Left lung (tissue), 10 donors: ENCODE results near the gene B3GAT1. TPM values are rescaled to one million over a fixed set of nuclear protein-coding genes. Genes with fewer than 3 reads are reported as not detected.
A peak's percentile ranks its signal among the peaks of the same experiment; 100 is the strongest.

ENCODE experiments used
- ATAC-seq: fragments of 200-7000 bp; cut with Tn5 transposase; one replicate; pipeline ENCODE4 v1.9.1; 2020; ENCODE audit warnings: moderate library complexity
- DNase-seq, 4 donors: peaks; one replicate each; pipeline ENCODE4 v3.0.0-alpha.2; 2013 to 2020
- H3K27ac ChIP-seq, 2 donors: fragments of 200-600 bp; sonication (generic) in 1 of 2; one replicate each; pipeline versions ENCODE4 v1.5.0 to v1.8.0; 2020 to 2021
- H3K27me3 ChIP-seq, 2 donors: fragments of 200-600 bp; sonication (generic) in 1 of 2; one replicate each; pipeline versions ENCODE4 v1.5.0 to v1.8.0; 2020 to 2021
- H3K36me3 ChIP-seq, 2 donors: fragments of 200-600 bp; sonication (generic) in 1 of 2; one replicate each; pipeline versions ENCODE4 v1.5.0 to v1.8.0; 2020 to 2021
- H3K4me1 ChIP-seq, 2 donors: fragments of 200-600 bp; one replicate each; pipeline ENCODE4 v1.8.0; 2021
- H3K4me3 ChIP-seq, 2 donors: fragments of 200-600 bp; sonication (generic) in 1 of 2; one replicate each; pipeline versions ENCODE4 v1.5.0 to v1.8.0; 2020 to 2021; ENCODE audit warnings: mild to moderate bottlenecking in 1 of 2
- H3K9me3 ChIP-seq, 2 donors: fragments of 200-600 bp; sonication (generic) in 1 of 2; one replicate each; pipeline versions ENCODE4 v1.5.0 to v1.8.0; 2020 to 2021
- intact Hi-C, 2 donors: fragments of 100-400 bp; cut with DNase I; formaldehyde crosslinking; loops; one replicate each; pipeline versions ENCODE4 v1.11.2 to v1.14.2; 2022
- polyA plus RNA-seq, 6 donors: library from polyadenylated mRNA; unstranded; fragments of 120-200 nt; gene quantifications; one replicate each; pipeline ENCODE4 v1.2.1, GENCODE V29; 2013; ENCODE audit not compliant: insufficient read length in 6 of 6
- total RNA-seq, 2 donors: library from RNA; stranded (reverse); fragmentation: NEBNext Ultra II Directional; extraction: Animal tissue kit (Norgen Biotek cat#: 25700); gene quantifications; one replicate each; pipeline ENCODE4 v1.2.1, GENCODE V29; 2021
- TF ChIP-seq, protein P1 (sequence below), 2 donors: fragments of 200-600 bp; sonication (generic) in 1 of 2; IDR thresholded peaks; one replicate each; pipeline versions ENCODE4 v1.5.0 to v1.8.0; 2021; ENCODE audit warnings: antibody characterized with exemption in 2 of 2
- donor health status: DM: no; HTN: yes; CAD: no.
- donor health status: DM: no; HTN: no; CAD: no.

The B3GAT1 gene
- total and polyA plus RNA-seq, 8 donors = 0.30 to 0.99 (median 0.48) TPM

- H3K9me3 ChIP-seq = no peaks in the 10 kb centered on the region
- H3K27me3 ChIP-seq = peaks cover 0 to 15% of the 10 kb centered on the region in 2 donors
- TF ChIP-seq, protein P1, sequence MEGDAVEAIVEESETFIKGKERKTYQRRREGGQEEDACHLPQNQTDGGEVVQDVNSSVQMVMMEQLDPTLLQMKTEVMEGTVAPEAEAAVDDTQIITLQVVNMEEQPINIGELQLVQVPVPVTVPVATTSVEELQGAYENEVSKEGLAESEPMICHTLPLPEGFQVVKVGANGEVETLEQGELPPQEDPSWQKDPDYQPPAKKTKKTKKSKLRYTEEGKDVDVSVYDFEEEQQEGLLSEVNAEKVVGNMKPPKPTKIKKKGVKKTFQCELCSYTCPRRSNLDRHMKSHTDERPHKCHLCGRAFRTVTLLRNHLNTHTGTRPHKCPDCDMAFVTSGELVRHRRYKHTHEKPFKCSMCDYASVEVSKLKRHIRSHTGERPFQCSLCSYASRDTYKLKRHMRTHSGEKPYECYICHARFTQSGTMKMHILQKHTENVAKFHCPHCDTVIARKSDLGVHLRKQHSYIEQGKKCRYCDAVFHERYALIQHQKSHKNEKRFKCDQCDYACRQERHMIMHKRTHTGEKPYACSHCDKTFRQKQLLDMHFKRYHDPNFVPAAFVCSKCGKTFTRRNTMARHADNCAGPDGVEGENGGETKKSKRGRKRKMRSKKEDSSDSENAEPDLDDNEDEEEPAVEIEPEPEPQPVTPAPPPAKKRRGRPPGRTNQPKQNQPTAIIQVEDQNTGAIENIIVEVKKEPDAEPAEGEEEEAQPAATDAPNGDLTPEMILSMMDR (IDR thresholded peaks at IDR 0.05) = no peak
- intact Hi-C loops = no loop called here
- no peak overlapping the region for H3K4me3 ChIP-seq
- no peaks in the 10 kb centered on the region for H3K4me1 ChIP-seq
- H3K36me3 ChIP-seq = no peaks in the 10 kb centered on the region
- no peak overlapping the region for H3K27ac ChIP-seq
- DNase-seq (no peak), ATAC-seq (no peak)
Measured at GRCh38 chr11:134425816-134426536, 13.9 kb upstream of the B3GAT1 start.

GRCh38 chr11:134425413-134425812 is 13.4 kb upstream of the B3GAT1 start:
- H3K9me3 ChIP-seq = no peaks in the 10 kb centered on the region
- no peaks in the 10 kb centered on the region for H3K4me1 ChIP-seq
- no peak for ATAC-seq
- H3K27me3 ChIP-seq = peaks cover 0 to 14% of the 10 kb centered on the region in 2 donors
- no peaks in the 10 kb centered on the region for H3K36me3 ChIP-seq
- intact Hi-C loops = no loop called here
- no peak for DNase-seq
- TF ChIP-seq, protein P1 (IDR thresholded peaks at IDR 0.05) = no peak
- H3K4me3 ChIP-seq = no peak overlapping the region
- H3K27ac ChIP-seq = no peak overlapping the region

GRCh38 chr11:134423106-134423505 is 11.1 kb upstream of the B3GAT1 start:
- Histone ChIP-seq H3K4me1 (no peaks in the 10 kb centered on the region), H3K27ac (no peak overlapping the region), H3K9me3 (no peaks in the 10 kb centered on the region), H3K27me3 (peaks cover 0 to 4% of the 10 kb centered on the region in 2 donors), H3K36me3 (no peaks in the 10 kb centered on the region), H3K4me3 (no peak overlapping the region)
- no peak for ATAC-seq
- TF ChIP-seq, protein P1 (IDR thresholded peaks at IDR 0.05) = no peak
- DNase-seq = no peak
- intact Hi-C loops = no loop called here

GRCh38 chr11:134417871-134418840 is 6.1 kb upstream of the B3GAT1 start:
- no peak overlapping the region for H3K4me3 ChIP-seq
- no peaks in the 10 kb centered on the region for H3K4me1 ChIP-seq
- H3K27me3 ChIP-seq = peaks cover 2 to 52% of the 10 kb centered on the region in 2 donors
- intact Hi-C loops = no loop called here
- H3K9me3 ChIP-seq = no peaks in the 10 kb centered on the region
- H3K36me3 ChIP-seq = no peaks in the 10 kb centered on the region
- no peak overlapping the region for H3K27ac ChIP-seq
- no peak for ATAC-seq
- DNase-seq = peak in 2 of 4 donors; percentile 42 to 67
- TF ChIP-seq, protein P1 (IDR thresholded peaks at IDR 0.05) = no peak

- ATAC-seq (no peak), DNase-seq (no peak)
- TF ChIP-seq, protein P1 (IDR thresholded peaks at IDR 0.05) = no peak
- Histone ChIP-seq H3K27ac (no peak overlapping the region), H3K4me1 (no peaks in the 10 kb centered on the region), H3K9me3 (no peaks in the 10 kb centered on the region), H3K4me3 (no peak overlapping the region), H3K36me3 (no peaks in the 10 kb centered on the region), H3K27me3 (peaks cover 12 to 63% of the 10 kb centered on the region in 2 donors)
- intact Hi-C loops = no loop called here
Measured at GRCh38 chr11:134416726-134417125, 4.7 kb upstream of the B3GAT1 start.
